ENCODE measurements around the gene EGFR. TPM values are rescaled to one million over a fixed set of nuclear protein-coding genes. Genes with fewer than 3 reads are reported as not detected.

EGFR gene
- total RNA-seq, 3 donors from 2014 or later, result 63.6 to 96.3 (median 72.5) TPM

GRCh38 chr7:55240418-55241142, 221.8 kb downstream of the EGFR start:
- Histone ChIP-seq H3K4me1 (ENCODE audit: low read depth) (peaks cover 10% of the 10 kb centered on the region), H3K9me3 (no peaks in the 10 kb centered on the region), H3K4me3 (no peak overlapping the region), H3K36me3 (ENCODE audit: low read depth) (no peaks in the 10 kb centered on the region)
- intact Hi-C loops (cut with DNase I, micrococcal nuclease), result no loop called here
- TF ChIP-seq, protein P1, sequence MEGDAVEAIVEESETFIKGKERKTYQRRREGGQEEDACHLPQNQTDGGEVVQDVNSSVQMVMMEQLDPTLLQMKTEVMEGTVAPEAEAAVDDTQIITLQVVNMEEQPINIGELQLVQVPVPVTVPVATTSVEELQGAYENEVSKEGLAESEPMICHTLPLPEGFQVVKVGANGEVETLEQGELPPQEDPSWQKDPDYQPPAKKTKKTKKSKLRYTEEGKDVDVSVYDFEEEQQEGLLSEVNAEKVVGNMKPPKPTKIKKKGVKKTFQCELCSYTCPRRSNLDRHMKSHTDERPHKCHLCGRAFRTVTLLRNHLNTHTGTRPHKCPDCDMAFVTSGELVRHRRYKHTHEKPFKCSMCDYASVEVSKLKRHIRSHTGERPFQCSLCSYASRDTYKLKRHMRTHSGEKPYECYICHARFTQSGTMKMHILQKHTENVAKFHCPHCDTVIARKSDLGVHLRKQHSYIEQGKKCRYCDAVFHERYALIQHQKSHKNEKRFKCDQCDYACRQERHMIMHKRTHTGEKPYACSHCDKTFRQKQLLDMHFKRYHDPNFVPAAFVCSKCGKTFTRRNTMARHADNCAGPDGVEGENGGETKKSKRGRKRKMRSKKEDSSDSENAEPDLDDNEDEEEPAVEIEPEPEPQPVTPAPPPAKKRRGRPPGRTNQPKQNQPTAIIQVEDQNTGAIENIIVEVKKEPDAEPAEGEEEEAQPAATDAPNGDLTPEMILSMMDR (IDR thresholded peaks at IDR 0.05), result no peak
- no peak for ATAC-seq
- DNase-seq, result no peak

GRCh38 chr7:55241958-55242357, 223.1 kb downstream of the EGFR start:
- DNase-seq (no peak), ATAC-seq (no peak)

DNA sequence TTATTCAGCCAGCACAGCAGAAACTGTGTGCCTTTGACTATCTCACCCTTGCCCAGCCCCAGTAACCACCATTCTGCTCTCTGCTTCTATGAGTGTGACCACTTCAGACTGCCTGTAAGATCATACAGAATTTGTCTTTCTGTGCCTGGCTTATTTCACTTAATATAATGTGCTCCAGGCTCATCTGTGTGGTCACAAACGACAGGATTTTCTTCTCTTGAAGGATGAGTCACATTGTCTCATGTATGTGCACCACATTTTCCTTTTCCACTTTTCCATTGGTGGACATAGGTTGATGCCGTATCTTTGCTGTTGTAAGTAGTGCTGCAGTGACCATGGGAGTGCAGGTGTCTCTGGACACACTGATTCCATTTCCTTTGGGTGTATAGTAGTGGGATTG, 223.8 kb downstream of the EGFR start:
- no peak for DNase-seq
- TF ChIP-seq, protein P1 (IDR thresholded peaks at IDR 0.05), result no peak
- H3K36me3 ChIP-seq (ENCODE audit: low read depth), result no peaks in the 10 kb centered on the region
- H3K9me3 ChIP-seq, result no peaks in the 10 kb centered on the region
- intact Hi-C loops (cut with DNase I, micrococcal nuclease), result no loop called here
- ATAC-seq, result no peak
- H3K4me1 ChIP-seq (ENCODE audit: low read depth), result no peaks in the 10 kb centered on the region
- H3K4me3 ChIP-seq, result no peak overlapping the region

More at GRCh38 chr7:55241958-55242357, 223.1 kb downstream of the EGFR start:
- intact Hi-C loops (cut with DNase I, micrococcal nuclease), result no loop called here
- Histone ChIP-seq H3K4me1 (ENCODE audit: low read depth) (peaks cover under 1% of the 10 kb centered on the region), H3K4me3 (no peak overlapping the region), H3K9me3 (no peaks in the 10 kb centered on the region), H3K36me3 (ENCODE audit: low read depth) (no peaks in the 10 kb centered on the region)
- TF ChIP-seq, protein P1 (IDR thresholded peaks at IDR 0.05), result no peak

DNA sequence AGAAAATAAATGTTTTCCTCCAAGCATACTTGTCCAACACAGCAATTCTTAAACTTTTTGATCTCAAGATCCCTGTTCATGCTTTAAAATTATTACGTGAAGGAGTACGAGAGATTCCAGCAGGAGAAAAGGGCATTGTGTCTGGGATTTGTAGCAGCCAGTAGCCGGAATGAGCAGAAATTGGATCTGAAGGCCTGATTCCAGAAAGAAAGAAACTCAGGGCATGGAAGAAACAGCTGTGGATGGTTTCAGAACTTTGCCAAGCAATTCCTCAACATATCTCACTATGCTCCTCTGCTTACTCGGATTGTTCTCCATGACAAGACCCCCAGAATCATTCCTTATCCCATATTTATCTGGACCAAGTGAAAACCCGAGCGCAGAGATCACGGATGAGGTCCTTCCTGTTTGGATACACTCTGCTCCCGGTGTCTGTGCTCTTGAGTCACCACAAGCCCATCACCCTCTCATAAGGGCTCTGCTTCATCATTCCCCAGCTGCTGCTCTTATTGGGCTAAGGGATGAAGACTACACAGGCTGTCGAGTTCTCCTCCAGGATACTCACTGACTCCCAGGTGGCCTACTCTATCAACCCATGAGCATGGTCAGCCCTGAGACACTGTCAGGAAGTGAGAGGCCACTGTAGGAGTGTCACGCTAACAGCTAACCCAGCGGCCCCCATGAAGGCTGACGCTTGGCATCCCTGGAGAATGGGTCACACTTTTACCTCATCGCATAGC, 225.4 kb downstream of the EGFR start:
- H3K4me1 ChIP-seq (ENCODE audit: low read depth), result no peaks in the 10 kb centered on the region
- intact Hi-C loops (cut with DNase I, micrococcal nuclease), result no loop called here
- ATAC-seq, result no peak
- H3K4me3 ChIP-seq, result no peak overlapping the region
- no peak for DNase-seq
- TF ChIP-seq, protein P1 (IDR thresholded peaks at IDR 0.05), result no peak
- H3K9me3 ChIP-seq, result no peaks in the 10 kb centered on the region
- H3K36me3 ChIP-seq (ENCODE audit: low read depth), result no peaks in the 10 kb centered on the region

- intact Hi-C loops (cut with DNase I, micrococcal nuclease), result no loop called here
- Histone ChIP-seq H3K9me3 (no peaks in the 10 kb centered on the region), H3K4me3 (no peak overlapping the region), H3K36me3 (ENCODE audit: low read depth) (no peaks in the 10 kb centered on the region), H3K4me1 (ENCODE audit: low read depth) (no peaks in the 10 kb centered on the region)
- DNase-seq, result no peak
- TF ChIP-seq, protein P1 (IDR thresholded peaks at IDR 0.05), result no peak
- no peak for ATAC-seq
Observed at GRCh38 chr7:55245271-55245723, 226.5 kb downstream of the EGFR start.
